ENCODE data around the gene ARHGAP29. TPM values are rescaled to one million over a fixed set of nuclear protein-coding genes. Genes with fewer than 3 reads are reported as not detected.

Gene ARHGAP29
- total and polyA plus RNA-seq, 7 experiments from 2014 or later, result 0.02 to 0.37 (median 0.13) TPM; not detected in 4

GRCh38 chr1:94186946-94187345, 50.4 kb downstream of the ARHGAP29 start:
- no peak overlapping the region for H3K4me3 Mint-ChIP-seq
- no peaks in the 10 kb centered on the region for H3K36me3 Mint-ChIP-seq
- Histone ChIP-seq H3K4me3 (ENCODE audit: low read length) (no peak overlapping the region), H3K27ac (ENCODE audit: low read depth, low read length) (no peak overlapping the region), H3K27me3 (ENCODE audit: control insufficient read depth in 2 of 2, insufficient read depth in 2 of 2, low read length in 2 of 2) (no peaks in the 10 kb centered on the region), H3K9me3 (ENCODE audit: control insufficient read depth in 2 of 3, low read length in 3 of 3) (no peaks in the 10 kb centered on the region), H3K4me1 (ENCODE audit: control insufficient read depth in 2 of 2, insufficient read depth in 2 of 2, low read length in 2 of 2) (no peaks in the 10 kb centered on the region), H3K36me3 (ENCODE audit: control insufficient read depth in 2 of 3, insufficient read depth in 3 of 3, low read length in 3 of 3) (no peaks in the 10 kb centered on the region)
- ATAC-seq, result no peak
- ChIA-PET POLR2A (no interaction called here), CTCF (no interaction called here)
- H3K9me3 Mint-ChIP-seq, result no peaks in the 10 kb centered on the region
- H3K27ac Mint-ChIP-seq, result no peak overlapping the region
- intact Hi-C loops (cut with micrococcal nuclease), result loop anchor here in 1 of 2 donors (10.0 kb wide), 1 partner anchor 122 kb away; no protein-coding TSS in a partner anchor
- H3K4me1 Mint-ChIP-seq, result peaks cover 0 to 2% (median 0%) of the 10 kb centered on the region in 7 donors
- DNase-seq, result no peak
- H3K27me3 Mint-ChIP-seq, result peaks cover 19 to 33% (median 22%) of the 10 kb centered on the region in 5 donors

DNA sequence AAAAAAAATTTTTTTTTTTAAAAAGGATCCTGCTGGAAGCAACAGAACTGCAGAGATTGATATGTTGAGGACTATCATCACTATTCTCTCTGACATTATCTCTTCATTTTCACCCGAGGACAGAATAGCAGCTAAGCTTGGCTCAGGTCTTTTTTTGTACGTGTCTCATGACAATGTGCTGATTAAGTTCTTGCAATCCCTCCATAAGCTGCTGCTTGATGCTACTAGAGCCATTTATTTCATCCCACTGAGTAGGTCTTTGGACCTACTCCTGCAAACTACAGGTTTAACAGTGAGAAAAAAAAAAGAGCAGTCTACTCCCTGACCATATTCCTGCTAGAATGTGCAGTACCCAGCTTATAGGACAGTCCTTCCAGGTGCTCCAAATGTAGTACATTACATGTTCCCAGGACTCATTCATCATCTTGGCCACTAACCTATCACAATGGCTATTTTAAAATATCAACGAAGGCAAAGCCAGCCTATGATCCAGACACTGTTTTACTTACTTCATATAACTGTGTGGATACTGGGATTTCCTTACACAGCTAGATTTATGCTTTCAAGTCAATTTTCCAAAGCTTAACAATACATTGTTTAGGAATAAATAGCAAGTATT, 54.1 kb downstream of the ARHGAP29 start:
- Histone ChIP-seq H3K36me3 (ENCODE audit: control insufficient read depth in 2 of 3, insufficient read depth in 3 of 3, low read length in 3 of 3) (no peaks in the 10 kb centered on the region), H3K27me3 (ENCODE audit: control insufficient read depth in 2 of 2, insufficient read depth in 2 of 2, low read length in 2 of 2) (no peaks in the 10 kb centered on the region), H3K9me3 (ENCODE audit: control insufficient read depth in 2 of 3, low read length in 3 of 3) (no peaks in the 10 kb centered on the region), H3K27ac (ENCODE audit: low read depth, low read length) (no peak overlapping the region), H3K4me3 (ENCODE audit: low read length) (no peak overlapping the region), H3K4me1 (ENCODE audit: control insufficient read depth in 2 of 2, insufficient read depth in 2 of 2, low read length in 2 of 2) (no peaks in the 10 kb centered on the region)
- no peak for DNase-seq
- ATAC-seq, result no peak
- ChIA-PET CTCF (no interaction called here), POLR2A (no interaction called here)
- no peak overlapping the region for H3K4me3 Mint-ChIP-seq
- H3K9me3 Mint-ChIP-seq, result no peaks in the 10 kb centered on the region
- no peak overlapping the region for H3K27ac Mint-ChIP-seq
- intact Hi-C loops (cut with micrococcal nuclease), result loop anchor here in 1 of 2 donors (10.0 kb wide), 1 partner anchor 119 kb away; no protein-coding TSS in a partner anchor
- no peaks in the 10 kb centered on the region for H3K36me3 Mint-ChIP-seq
- peaks cover 15 to 39% (median 27%) of the 10 kb centered on the region in 5 donors for H3K27me3 Mint-ChIP-seq
- H3K4me1 Mint-ChIP-seq, result peaks cover 0 to 2% (median 0%) of the 10 kb centered on the region in 7 donors

- CTCF ChIA-PET, result no interaction called here
- Histone ChIP-seq H3K36me3 (ENCODE audit: control insufficient read depth in 2 of 3, insufficient read depth in 3 of 3, low read length in 3 of 3) (no peaks in the 10 kb centered on the region), H3K4me1 (ENCODE audit: control insufficient read depth in 2 of 2, insufficient read depth in 2 of 2, low read length in 2 of 2) (no peaks in the 10 kb centered on the region), H3K9me3 (ENCODE audit: control insufficient read depth in 2 of 3, low read length in 3 of 3) (no peaks in the 10 kb centered on the region), H3K27ac (ENCODE audit: low read depth, low read length) (no peak overlapping the region), H3K4me3 (ENCODE audit: low read length) (no peak overlapping the region), H3K27me3 (ENCODE audit: control insufficient read depth in 2 of 2, insufficient read depth in 2 of 2, low read length in 2 of 2) (no peaks in the 10 kb centered on the region)
- H3K36me3 Mint-ChIP-seq, result no peaks in the 10 kb centered on the region
- H3K27ac Mint-ChIP-seq, result no peak overlapping the region
- DNase-seq (no peak), ATAC-seq (no peak)
- H3K4me3 Mint-ChIP-seq, result no peak overlapping the region
- peaks cover 0 to 2% (median 0%) of the 10 kb centered on the region in 7 donors for H3K4me1 Mint-ChIP-seq
- POLR2A ChIA-PET, result interaction anchor here (0.7 kb wide), 1 partner anchor 25 kb away, joined by 5 read pairs; no protein-coding TSS in a partner anchor
- no peaks in the 10 kb centered on the region for H3K9me3 Mint-ChIP-seq
- intact Hi-C loops (cut with micrococcal nuclease), result loop anchor here in 1 of 2 donors (10.0 kb wide), 1 partner anchor 117 kb away; no protein-coding TSS in a partner anchor
- H3K27me3 Mint-ChIP-seq, result peaks cover 11 to 41% (median 25%) of the 10 kb centered on the region in 5 donors
Measured at GRCh38 chr1:94182191-94182590, 55.2 kb downstream of the ARHGAP29 start.

DNA sequence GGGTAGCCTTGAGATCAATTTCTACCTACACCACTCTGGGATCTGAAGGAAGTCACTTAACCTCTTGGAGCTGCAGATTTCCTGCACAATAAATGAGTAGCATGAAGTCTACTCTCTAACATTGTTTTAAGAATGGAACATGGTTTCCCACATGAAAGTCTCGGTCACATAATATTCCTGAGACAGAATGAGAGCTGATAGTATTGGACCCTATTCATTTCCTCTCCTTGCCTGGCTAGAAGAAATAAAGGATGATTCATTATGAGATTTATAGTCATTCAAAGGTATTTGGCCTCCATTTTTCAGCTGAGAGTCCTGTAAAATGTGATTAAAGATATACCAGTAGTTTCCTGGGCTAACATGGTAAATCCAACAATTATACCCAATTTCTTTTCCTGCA, 56.7 kb downstream of the ARHGAP29 start:
- Mint-ChIP-seq H3K9me3 (no peaks in the 10 kb centered on the region), H3K27me3 (peaks cover 13 to 45% (median 25%) of the 10 kb centered on the region in 5 donors), H3K36me3 (no peaks in the 10 kb centered on the region), H3K4me1 (peaks cover 0 to 2% (median 0%) of the 10 kb centered on the region in 7 donors), H3K27ac (no peak overlapping the region), H3K4me3 (no peak overlapping the region)
- no peak overlapping the region for H3K4me3 ChIP-seq (ENCODE audit: low read length)
- no peak overlapping the region for H3K27ac ChIP-seq (ENCODE audit: low read depth, low read length)
- ChIA-PET CTCF (no interaction called here), POLR2A (no interaction called here)
- DNase-seq (no peak), ATAC-seq (no peak)
- intact Hi-C loops (cut with micrococcal nuclease), result loop anchor here in 1 of 2 donors (10.0 kb wide), 1 partner anchor 116 kb away; no protein-coding TSS in a partner anchor
- H3K9me3 ChIP-seq (ENCODE audit: control insufficient read depth in 2 of 3, low read length in 3 of 3), result no peaks in the 10 kb centered on the region
- H3K4me1 ChIP-seq (ENCODE audit: control insufficient read depth in 2 of 2, insufficient read depth in 2 of 2, low read length in 2 of 2), result no peaks in the 10 kb centered on the region
- H3K27me3 ChIP-seq (ENCODE audit: control insufficient read depth in 2 of 2, insufficient read depth in 2 of 2, low read length in 2 of 2), result no peaks in the 10 kb centered on the region
- H3K36me3 ChIP-seq (ENCODE audit: control insufficient read depth in 2 of 3, insufficient read depth in 3 of 3, low read length in 3 of 3), result no peaks in the 10 kb centered on the region

DNA sequence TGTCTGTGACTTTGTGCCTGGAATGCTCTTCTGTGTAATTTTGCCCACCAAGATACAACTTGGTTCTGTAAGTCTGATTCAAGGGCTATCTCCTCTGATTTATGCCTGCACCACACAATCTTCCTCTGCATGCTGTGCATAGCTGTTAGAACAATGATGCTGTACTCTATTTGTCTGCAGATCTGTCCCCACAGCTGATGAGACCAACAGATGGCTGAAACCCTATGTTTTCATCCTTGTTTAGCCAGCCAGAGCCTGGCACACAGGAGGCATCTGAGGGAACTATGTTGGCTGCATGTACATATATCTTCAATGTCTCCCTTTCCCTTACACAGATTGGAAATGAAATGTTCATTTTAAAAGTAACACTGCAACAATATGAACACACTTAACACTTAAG, 58.5 kb downstream of the ARHGAP29 start:
- H3K36me3 Mint-ChIP-seq, result no peaks in the 10 kb centered on the region
- Histone ChIP-seq H3K27ac (ENCODE audit: low read depth, low read length) (no peak overlapping the region), H3K4me1 (ENCODE audit: control insufficient read depth in 2 of 2, insufficient read depth in 2 of 2, low read length in 2 of 2) (no peaks in the 10 kb centered on the region), H3K4me3 (ENCODE audit: low read length) (no peak overlapping the region), H3K9me3 (ENCODE audit: control insufficient read depth in 2 of 3, low read length in 3 of 3) (no peaks in the 10 kb centered on the region), H3K36me3 (ENCODE audit: control insufficient read depth in 2 of 3, insufficient read depth in 3 of 3, low read length in 3 of 3) (no peaks in the 10 kb centered on the region), H3K27me3 (ENCODE audit: control insufficient read depth in 2 of 2, insufficient read depth in 2 of 2, low read length in 2 of 2) (no peaks in the 10 kb centered on the region)
- ATAC-seq (no peak), DNase-seq (no peak)
- H3K4me3 Mint-ChIP-seq, result no peak overlapping the region
- POLR2A ChIA-PET, result no interaction called here
- no peak overlapping the region for H3K27ac Mint-ChIP-seq
- H3K27me3 Mint-ChIP-seq, result peaks cover 17 to 43% (median 30%) of the 10 kb centered on the region in 5 donors
- intact Hi-C loops (cut with micrococcal nuclease), result no loop called here
- CTCF ChIA-PET, result no interaction called here
- H3K4me1 Mint-ChIP-seq, result peaks cover 0 to 2% (median 0%) of the 10 kb centered on the region in 7 donors
- peaks cover 0 to 3% (median 0%) of the 10 kb centered on the region in 11 donors for H3K9me3 Mint-ChIP-seq

GRCh38 chr1:94169126-94169525, 68.3 kb downstream of the ARHGAP29 start:
- ATAC-seq, result no peak
- no peaks in the 10 kb centered on the region for H3K4me1 ChIP-seq (ENCODE audit: control insufficient read depth in 2 of 2, insufficient read depth in 2 of 2, low read length in 2 of 2)
- intact Hi-C loops (cut with micrococcal nuclease), result no loop called here
- H3K36me3 Mint-ChIP-seq, result no peaks in the 10 kb centered on the region
- H3K9me3 Mint-ChIP-seq, result peaks cover 0 to 3% (median 0%) of the 10 kb centered on the region in 11 donors
- no peak overlapping the region for H3K27ac ChIP-seq (ENCODE audit: low read depth, low read length)
- no peaks in the 10 kb centered on the region for H3K4me1 Mint-ChIP-seq
- no peaks in the 10 kb centered on the region for H3K9me3 ChIP-seq (ENCODE audit: control insufficient read depth in 2 of 3, low read length in 3 of 3)
- H3K27ac Mint-ChIP-seq, result no peak overlapping the region
- no peak overlapping the region for H3K4me3 Mint-ChIP-seq
- DNase-seq, result no peak
- H3K27me3 ChIP-seq (ENCODE audit: control insufficient read depth in 2 of 2, insufficient read depth in 2 of 2, low read length in 2 of 2), result no peaks in the 10 kb centered on the region
- H3K36me3 ChIP-seq (ENCODE audit: control insufficient read depth in 2 of 3, insufficient read depth in 3 of 3, low read length in 3 of 3), result no peaks in the 10 kb centered on the region
- ChIA-PET CTCF (interaction anchor here (0.6 to 0.7 kb wide), 2 partner anchors 53 to 295 kb away, joined by 3 read pairs; no protein-coding TSS in a partner anchor), POLR2A (no interaction called here)
- no peak overlapping the region for H3K4me3 ChIP-seq (ENCODE audit: low read length)
- peaks cover 11 to 38% (median 16%) of the 10 kb centered on the region in 5 donors for H3K27me3 Mint-ChIP-seq

GRCh38 chr1:94165843-94166242, 71.5 kb downstream of the ARHGAP29 start:
- CTCF ChIA-PET, result no interaction called here
- POLR2A ChIA-PET, result no interaction called here
- H3K27me3 ChIP-seq (ENCODE audit: control insufficient read depth in 2 of 2, insufficient read depth in 2 of 2, low read length in 2 of 2), result no peaks in the 10 kb centered on the region
- no peak for ATAC-seq
- no peak overlapping the region for H3K4me3 ChIP-seq (ENCODE audit: low read length)
- H3K36me3 Mint-ChIP-seq, result no peaks in the 10 kb centered on the region
- H3K27ac Mint-ChIP-seq, result no peak overlapping the region
- no peaks in the 10 kb centered on the region for H3K4me1 Mint-ChIP-seq
- H3K36me3 ChIP-seq (ENCODE audit: control insufficient read depth in 2 of 3, insufficient read depth in 3 of 3, low read length in 3 of 3), result no peaks in the 10 kb centered on the region
- H3K27ac ChIP-seq (ENCODE audit: low read depth, low read length), result no peak overlapping the region
- DNase-seq, result no peak
- H3K9me3 Mint-ChIP-seq, result peaks cover 0 to 6% (median 0%) of the 10 kb centered on the region in 11 donors
- peaks cover 3 to 60% (median 27%) of the 10 kb centered on the region in 5 donors for H3K27me3 Mint-ChIP-seq
- no peak overlapping the region for H3K4me3 Mint-ChIP-seq
- H3K9me3 ChIP-seq (ENCODE audit: control insufficient read depth in 2 of 3, low read length in 3 of 3), result no peaks in the 10 kb centered on the region
- H3K4me1 ChIP-seq (ENCODE audit: control insufficient read depth in 2 of 2, insufficient read depth in 2 of 2, low read length in 2 of 2), result no peaks in the 10 kb centered on the region
- intact Hi-C loops (cut with micrococcal nuclease), result no loop called here
